ENCODE results near the gene PSME2. TPM values are rescaled to one million over a fixed set of nuclear protein-coding genes. Genes with fewer than 3 reads are reported as not detected.

Gene PSME2
- 82.7 and 148 TPM in 2 replicates for total RNA-seq
- polyA plus RNA-seq: 132 and 175 TPM in 2 replicates
- polyA plus RNA-seq (2012): 219 and 238 TPM in 2 replicates
- 45.8 and 77.6 TPM in 2 replicates for polyA minus RNA-seq (ENCODE audit: low replicate concordance)

- peak within 1 kb of the TSS; percentile 76 for H2AFZ ChIP-seq (ENCODE audit: low read length)
- H3K4me2 ChIP-seq (ENCODE audit: extremely low read depth, insufficient read depth, low read length): peak within 1 kb of the TSS; percentile 86
- no peaks in the 10 kb centered on the region for H3K9me3 ChIP-seq (ENCODE audit: control insufficient read depth, insufficient read depth, low read depth, low read length)
- peaks cover 32% of the 10 kb centered on the region for H3K79me2 ChIP-seq (ENCODE audit: control insufficient read depth, insufficient read depth, low read length)
- peak within 1 kb of the TSS; percentile 76 for H3K9ac ChIP-seq (ENCODE audit: insufficient read depth, low read length)
- H3K4me1 ChIP-seq (ENCODE audit: control insufficient read depth, extremely low read depth, insufficient read depth, low read length): peaks cover 10% of the 10 kb centered on the region
- H3K27me3 ChIP-seq (ENCODE audit: control insufficient read depth, insufficient read depth, low read length): no peaks in the 10 kb centered on the region
- peaks cover 18% of the 10 kb centered on the region for H3K36me3 ChIP-seq (ENCODE audit: control insufficient read depth, insufficient read depth, low read length)
- peak within 1 kb of the TSS; percentile 87 to 98 (median 94) for H3K4me3 ChIP-seq (replicated peaks in 1 of 4; ENCODE audit: control extremely low read depth in 1 of 4, insufficient read depth in 1 of 4, low read depth in 3 of 4, low read length in 4 of 4)
- TF ChIP-seq CTCF (conservative IDR thresholded peaks at IDR 0.05 in 1 of 2, IDR thresholded peaks at IDR 0.05 in 1 of 2; ENCODE audit: low read depth in 1 of 2, low read length in 2 of 2) (no peak), EZH2 (IDR thresholded peaks at IDR 0.05; ENCODE audit: low read length, missing control alignments) (no peak)
- no peaks in the 10 kb centered on the region for H4K20me1 ChIP-seq (ENCODE audit: control insufficient read depth, extremely low read depth, insufficient read depth, low read length)
- DNase-seq (ENCODE audit: low read depth in 2 of 2): peak; percentile 96 to 98
- peak within 1 kb of the TSS; percentile 79 for H3K27ac ChIP-seq (ENCODE audit: insufficient read depth, low read length)
Observed at GRCh38 chr14:24146453-24146977, at the start of gene PSME2. Gene PSME2 (minus strand): TSS chr14:24146610. CDS start chr14:24146581, 29 bp downstream.

GRCh38 chr14:24195186-24196070 is 49.0 kb upstream of the PSME2 start, which contains the start of gene TM9SF1:
Gene TM9SF1 (minus strand): TSS chr14:24195441. CDS start chr14:24195019, 422 bp downstream.
- no peaks in the 10 kb centered on the region for H3K4me1 ChIP-seq (ENCODE audit: control insufficient read depth, extremely low read depth, insufficient read depth, low read length)
- no peaks in the 10 kb centered on the region for H3K9me3 ChIP-seq (ENCODE audit: control insufficient read depth, insufficient read depth, low read depth, low read length)
- H3K27me3 ChIP-seq (ENCODE audit: control insufficient read depth, insufficient read depth, low read length): no peaks in the 10 kb centered on the region
- peak within 1 kb of the TSS; percentile 80 for H2AFZ ChIP-seq (ENCODE audit: low read length)
- H3K9ac ChIP-seq (ENCODE audit: insufficient read depth, low read length): peak within 1 kb of the TSS; percentile 99
- no peaks in the 10 kb centered on the region for H4K20me1 ChIP-seq (ENCODE audit: control insufficient read depth, extremely low read depth, insufficient read depth, low read length)
- H3K36me3 ChIP-seq (ENCODE audit: control insufficient read depth, insufficient read depth, low read length): peaks cover 11% of the 10 kb centered on the region
- peak within 1 kb of the TSS; percentile 73 to 93 (median 81) for H3K4me3 ChIP-seq (replicated peaks in 1 of 4; ENCODE audit: control extremely low read depth in 1 of 4, insufficient read depth in 1 of 4, low read depth in 3 of 4, low read length in 4 of 4)
- H3K79me2 ChIP-seq (ENCODE audit: control insufficient read depth, insufficient read depth, low read length): peaks cover 29% of the 10 kb centered on the region
- peak within 1 kb of the TSS; percentile 98 for H3K27ac ChIP-seq (ENCODE audit: insufficient read depth, low read length)
- peak; percentile 89 for DNase-seq (ENCODE audit: low read depth in 2 of 2)
- TF ChIP-seq CTCF (conservative IDR thresholded peaks at IDR 0.05 in 1 of 2, IDR thresholded peaks at IDR 0.05 in 1 of 2; ENCODE audit: low read depth in 1 of 2, low read length in 2 of 2): no peak
- no peak for TF ChIP-seq EZH2 (IDR thresholded peaks at IDR 0.05; ENCODE audit: low read length, missing control alignments)
- H3K4me2 ChIP-seq (ENCODE audit: extremely low read depth, insufficient read depth, low read length): peak within 1 kb of the TSS; percentile 81

- Histone ChIP-seq H2AFZ (ENCODE audit: low read length) (no peak overlapping the region), H3K27me3 (ENCODE audit: control insufficient read depth, insufficient read depth, low read length) (no peaks in the 10 kb centered on the region), H3K36me3 (ENCODE audit: control insufficient read depth, insufficient read depth, low read length) (peaks cover 15% of the 10 kb centered on the region), H3K27ac (ENCODE audit: insufficient read depth, low read length) (peak overlapping the region; percentile 98), H3K9ac (ENCODE audit: insufficient read depth, low read length) (peak overlapping the region; percentile 99), H3K4me3 (replicated peaks in 1 of 4; ENCODE audit: control extremely low read depth in 1 of 4, insufficient read depth in 1 of 4, low read depth in 3 of 4, low read length in 4 of 4) (peak overlapping the region; percentile 73 to 93 (median 81)), H3K4me1 (ENCODE audit: control insufficient read depth, extremely low read depth, insufficient read depth, low read length) (no peaks in the 10 kb centered on the region), H3K4me2 (ENCODE audit: extremely low read depth, insufficient read depth, low read length) (peak overlapping the region; percentile 74), H3K79me2 (ENCODE audit: control insufficient read depth, insufficient read depth, low read length) (peaks cover 29% of the 10 kb centered on the region), H4K20me1 (ENCODE audit: control insufficient read depth, extremely low read depth, insufficient read depth, low read length) (no peaks in the 10 kb centered on the region), H3K9me3 (ENCODE audit: control insufficient read depth, insufficient read depth, low read depth, low read length) (no peaks in the 10 kb centered on the region)
- TF ChIP-seq EZH2 (IDR thresholded peaks at IDR 0.05; ENCODE audit: low read length, missing control alignments) (no peak), CTCF (conservative IDR thresholded peaks at IDR 0.05 in 1 of 2, IDR thresholded peaks at IDR 0.05 in 1 of 2; ENCODE audit: low read depth in 1 of 2, low read length in 2 of 2) (no peak)
- DNase-seq (ENCODE audit: low read depth in 2 of 2): no peak
Observed at GRCh38 chr14:24194873-24195185, 48.4 kb upstream of the PSME2 start.

All from fibroblast of lung (primary cell).